Activated B cell treated with CpG ODN at 0.5 μM for 24 hours (primary cell): Measurements from ENCODE around the gene TBC1D17. TPM values are rescaled to one million over a fixed set of nuclear protein-coding genes. Genes with fewer than 3 reads are reported as not detected.

ENCODE experiments used
- ATAC-seq: fragments of 200-7000 bp; cut with Tn5 transposase; one replicate; pipeline ENCODE4 v1.10.0; 2021; ENCODE audit warnings: low read depth, mild to moderate bottlenecking, moderate library complexity
- CTCF ChIA-PET: fragments of 350-600 bp; sonication (Branson Sonifier 250); formaldehyde crosslinking; loops from one replicate; lab custom pipeline; 2021; ENCODE audit warnings: antibody characterized with exemption; lab: Charles Lee
- POLR2A ChIA-PET: fragments of 350-600 bp; sonication (Branson Sonifier 250); formaldehyde crosslinking; loops from one replicate; lab custom pipeline; 2021; ENCODE audit warnings: antibody characterized with exemption; lab: Charles Lee
- DNase-seq: peaks from one replicate; pipeline ENCODE4 v3.0.0; 2022
- H3K27ac Mint-ChIP-seq: one replicate; pipeline ENCODE4 v1.8.0; 2020; ENCODE audit warnings: mixed read lengths
- H3K27me3 Mint-ChIP-seq: one replicate; pipeline ENCODE4 v1.8.0; 2021; ENCODE audit warnings: mixed read lengths
- H3K36me3 Mint-ChIP-seq: one replicate; pipeline ENCODE4 v1.8.0; 2021; ENCODE audit warnings: low read depth, mixed read lengths
- H3K4me1 Mint-ChIP-seq: one replicate; pipeline ENCODE4 v1.8.0; 2021; ENCODE audit warnings: mixed read lengths
- H3K4me3 Mint-ChIP-seq: one replicate; pipeline ENCODE4 v1.8.0; 2020; ENCODE audit warnings: mild to moderate bottlenecking, mixed read lengths
- H3K9me3 Mint-ChIP-seq: one replicate; pipeline ENCODE4 v1.8.0; 2020; ENCODE audit warnings: mixed read lengths
- intact Hi-C: fragments of 100-400 bp; cut with micrococcal nuclease; formaldehyde crosslinking; loops from one replicate; pipeline ENCODE4 v1.15.1; 2024
- total RNA-seq: library from RNA; stranded (reverse); gene quantifications from 2 replicates; pipeline ENCODE4 v1.2.3, GENCODE V29; 2022
- TF ChIP-seq, protein P1 (sequence below): fragments of 200-600 bp; IDR thresholded peaks from one replicate; pipeline ENCODE4 v1.8.0; 2022; ENCODE audit warnings: antibody characterized with exemption, mild to moderate bottlenecking

Gene TBC1D17
- total RNA-seq, 1 donor from 2014 or later = 57.0 TPM

DNA sequence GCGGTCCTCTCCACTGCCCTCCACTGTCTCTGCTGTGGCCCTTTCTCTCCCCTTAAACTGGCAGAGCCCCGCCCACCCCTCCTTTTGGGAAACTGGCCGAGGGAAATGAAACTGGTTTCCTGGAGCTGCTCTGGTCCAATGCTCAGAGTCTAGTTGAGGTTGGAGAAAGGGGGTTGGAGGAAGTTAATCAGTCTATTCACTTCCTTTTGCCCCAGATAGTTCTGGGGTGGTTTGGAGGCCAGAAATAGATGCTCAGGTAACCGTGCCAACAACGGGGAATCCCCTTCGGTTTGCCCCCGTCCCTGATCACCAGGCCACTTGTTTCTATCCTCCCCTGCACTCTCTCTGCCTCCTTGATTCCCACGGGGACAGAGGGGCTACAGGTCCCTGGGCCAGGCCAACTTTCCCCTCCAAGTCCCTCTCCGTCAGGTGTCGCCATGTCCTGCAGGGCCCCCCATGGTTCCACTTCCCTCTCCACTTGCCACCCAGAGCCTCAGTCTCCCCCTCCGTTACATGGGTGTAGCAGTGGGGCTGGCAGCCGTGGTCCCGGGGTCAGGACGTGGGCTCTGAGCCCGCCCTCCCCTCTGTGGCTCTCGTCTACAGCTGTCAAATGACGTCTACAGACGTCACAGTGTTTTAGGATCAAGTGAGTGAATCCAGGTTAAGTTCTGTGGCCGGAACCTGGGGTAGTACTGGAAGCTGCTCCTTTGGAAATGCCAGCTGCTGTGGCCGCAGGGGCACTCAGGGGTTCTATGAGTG, 19.5 kb downstream of the TBC1D17 start, which contains the start of gene IL4I1:
Gene IL4I1, minus strand, starts transcription at position 25 of the 759 bp plus-strand sequence. CDS start 727 bp downstream, outside the sequence.
- H3K9me3 Mint-ChIP-seq = no peaks in the 10 kb centered on the region
- H3K4me3 Mint-ChIP-seq = peak within 1 kb of the TSS; percentile 87
- H3K36me3 Mint-ChIP-seq = peaks cover 8% of the 10 kb centered on the region
- no peaks in the 10 kb centered on the region for H3K27me3 Mint-ChIP-seq
- ATAC-seq = peak; percentile 72
- peak within 1 kb of the TSS; percentile 99 for H3K27ac Mint-ChIP-seq
- DNase-seq = peak; percentile 76
- peaks cover 67% of the 10 kb centered on the region for H3K4me1 Mint-ChIP-seq
- intact Hi-C loops = loop anchor here (1.0 to 10.0 kb wide), 5 partner anchors 14 to 562 kb away; partner anchors contain the start of genes AKT1S1, ATF5, CD37 and NUP62
- ChIA-PET CTCF (interaction anchor here (1.1 kb wide), 1 partner anchor 20 kb away, joined by 4 read pairs; no protein-coding TSS in a partner anchor), POLR2A (interaction anchor here (0.6 to 11.5 kb wide), 23 partner anchors 9 to 1533 kb away, joined by 3 to 317 read pairs (median 5); partner anchors contain the start of genes AKT1S1, ATF5, FUZ and MED25)
- TF ChIP-seq, protein P1, sequence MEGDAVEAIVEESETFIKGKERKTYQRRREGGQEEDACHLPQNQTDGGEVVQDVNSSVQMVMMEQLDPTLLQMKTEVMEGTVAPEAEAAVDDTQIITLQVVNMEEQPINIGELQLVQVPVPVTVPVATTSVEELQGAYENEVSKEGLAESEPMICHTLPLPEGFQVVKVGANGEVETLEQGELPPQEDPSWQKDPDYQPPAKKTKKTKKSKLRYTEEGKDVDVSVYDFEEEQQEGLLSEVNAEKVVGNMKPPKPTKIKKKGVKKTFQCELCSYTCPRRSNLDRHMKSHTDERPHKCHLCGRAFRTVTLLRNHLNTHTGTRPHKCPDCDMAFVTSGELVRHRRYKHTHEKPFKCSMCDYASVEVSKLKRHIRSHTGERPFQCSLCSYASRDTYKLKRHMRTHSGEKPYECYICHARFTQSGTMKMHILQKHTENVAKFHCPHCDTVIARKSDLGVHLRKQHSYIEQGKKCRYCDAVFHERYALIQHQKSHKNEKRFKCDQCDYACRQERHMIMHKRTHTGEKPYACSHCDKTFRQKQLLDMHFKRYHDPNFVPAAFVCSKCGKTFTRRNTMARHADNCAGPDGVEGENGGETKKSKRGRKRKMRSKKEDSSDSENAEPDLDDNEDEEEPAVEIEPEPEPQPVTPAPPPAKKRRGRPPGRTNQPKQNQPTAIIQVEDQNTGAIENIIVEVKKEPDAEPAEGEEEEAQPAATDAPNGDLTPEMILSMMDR = no peak

DNA sequence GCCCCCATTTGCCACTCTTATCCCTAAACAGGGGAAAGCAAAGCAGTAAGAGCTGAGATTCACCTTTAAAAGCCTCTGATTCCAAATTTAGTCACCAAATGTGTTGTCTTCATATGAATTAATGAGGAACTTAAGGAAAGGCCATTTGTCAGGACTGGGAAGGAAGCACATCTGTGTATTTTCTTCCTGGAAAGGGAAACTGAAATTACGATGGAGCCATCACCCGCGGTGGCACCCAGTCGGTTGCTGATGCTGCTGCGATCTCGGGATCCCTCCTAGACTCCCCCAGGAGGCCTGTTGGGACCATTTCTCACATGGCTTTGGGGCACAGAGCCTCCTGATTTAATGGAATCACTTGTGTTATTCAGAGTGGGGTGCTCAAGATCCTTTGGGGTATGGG, 26.6 kb downstream of the TBC1D17 start:
- CTCF ChIA-PET = interaction anchor here (4.6 kb wide), 1 partner anchor 13 kb away, joined by 16 read pairs; no protein-coding TSS in a partner anchor
- H3K4me1 Mint-ChIP-seq = peaks cover 55% of the 10 kb centered on the region
- DNase-seq (no peak), ATAC-seq (no peak)
- no peaks in the 10 kb centered on the region for H3K27me3 Mint-ChIP-seq
- H3K9me3 Mint-ChIP-seq = no peaks in the 10 kb centered on the region
- intact Hi-C loops = no loop called here
- H3K4me3 Mint-ChIP-seq = no peak overlapping the region
- peaks cover 26% of the 10 kb centered on the region for H3K36me3 Mint-ChIP-seq
- POLR2A ChIA-PET = interaction anchor here (1.1 to 1.7 kb wide), 2 partner anchors 16 to 25 kb away, joined by 4 to 9 read pairs; partner anchors contain the start of genes ATF5 and NUP62
- peak overlapping the region; percentile 18 for H3K27ac Mint-ChIP-seq
- TF ChIP-seq, protein P1 = no peak

DNA sequence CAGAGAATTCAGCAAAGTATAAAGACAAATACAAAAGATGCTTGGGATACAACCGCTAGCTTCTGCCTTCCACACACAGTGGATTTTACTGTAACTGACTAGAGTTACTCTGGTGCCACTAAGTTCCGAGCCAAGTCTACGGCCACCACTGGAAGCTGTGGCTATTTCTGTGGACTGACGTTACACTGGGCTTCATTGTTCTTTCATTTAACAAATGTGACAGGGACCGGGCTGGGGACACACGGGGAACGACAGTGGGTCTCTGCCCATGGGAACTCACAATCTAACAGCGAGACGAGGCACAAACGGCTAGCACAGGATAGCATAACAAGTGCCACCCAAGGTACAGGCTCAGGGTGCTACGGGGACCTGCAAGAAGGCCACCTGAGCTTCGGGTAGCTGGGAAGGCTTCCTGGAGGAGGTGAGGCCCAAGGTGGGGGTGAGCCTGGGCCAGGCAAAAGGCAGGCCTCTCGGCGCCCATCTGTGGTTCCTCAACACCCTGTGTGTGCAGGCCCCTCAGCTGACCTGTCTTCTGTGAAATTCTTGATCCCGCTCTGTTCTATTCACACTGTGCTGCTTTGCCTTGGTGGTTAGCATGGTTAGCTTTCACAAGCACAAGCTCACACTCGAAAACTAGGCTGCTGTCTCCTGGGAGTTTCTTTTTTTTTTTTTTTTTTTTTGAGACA, 29.5 kb downstream of the TBC1D17 start:
- intact Hi-C loops = no loop called here
- CTCF ChIA-PET = interaction anchor here (4.6 kb wide), 1 partner anchor 10 kb away, joined by 16 read pairs; no protein-coding TSS in a partner anchor
- peak overlapping the region; percentile 65 for H3K27ac Mint-ChIP-seq
- ATAC-seq = peak; percentile 18
- peaks cover 72% of the 10 kb centered on the region for H3K4me1 Mint-ChIP-seq
- TF ChIP-seq, protein P1 = no peak
- no peaks in the 10 kb centered on the region for H3K27me3 Mint-ChIP-seq
- no peaks in the 10 kb centered on the region for H3K9me3 Mint-ChIP-seq
- DNase-seq = no peak
- POLR2A ChIA-PET = interaction anchor here (0.6 to 14.0 kb wide), 13 partner anchors 10 to 1281 kb away, joined by 3 to 317 read pairs (median 7); partner anchors contain the start of genes AKT1S1, ATF5, IL4I1 and KCNC3
- peak overlapping the region; percentile 58 for H3K4me3 Mint-ChIP-seq
- H3K36me3 Mint-ChIP-seq = peaks cover 39% of the 10 kb centered on the region

DNA sequence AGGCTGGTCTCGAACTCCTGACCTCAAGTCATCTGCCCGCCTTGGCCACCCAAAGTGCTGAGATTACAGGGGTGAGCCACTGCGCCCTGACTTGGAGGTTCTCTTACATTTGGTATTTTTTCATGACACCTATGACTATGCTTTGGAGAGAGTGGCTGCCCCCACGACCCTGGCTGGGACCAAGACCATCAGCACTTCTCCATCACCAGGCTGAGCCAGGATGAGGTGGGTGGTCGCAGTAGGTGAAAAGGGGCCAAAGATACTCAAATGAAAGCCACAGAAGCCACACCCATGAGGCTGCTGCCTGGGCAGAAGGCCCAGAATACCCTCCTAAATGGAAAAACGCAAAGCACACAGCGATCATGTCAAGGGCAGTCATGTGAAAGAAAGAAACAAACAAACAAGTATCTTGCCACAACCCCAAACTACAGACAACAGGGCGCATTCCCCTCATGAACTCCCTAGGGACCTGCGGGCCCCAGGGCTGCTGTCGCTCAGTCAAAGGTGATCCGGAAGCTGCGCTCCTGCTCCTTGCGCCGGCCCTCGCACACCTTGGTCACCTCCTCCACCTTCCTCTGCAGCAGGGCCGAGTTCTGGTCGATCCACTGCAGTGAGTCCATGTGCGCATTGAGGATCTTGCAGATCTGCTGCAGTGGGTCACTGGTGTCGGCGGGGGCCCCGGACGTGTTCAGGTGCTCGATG, 30.4 kb downstream of the TBC1D17 start:
- Mint-ChIP-seq H3K4me3 (peak overlapping the region; percentile 42), H3K27ac (peak overlapping the region; percentile 59), H3K36me3 (peaks cover 45% of the 10 kb centered on the region), H3K27me3 (no peaks in the 10 kb centered on the region), H3K4me1 (peaks cover 81% of the 10 kb centered on the region), H3K9me3 (no peaks in the 10 kb centered on the region)
- TF ChIP-seq, protein P1 = no peak
- DNase-seq = no peak
- intact Hi-C loops = no loop called here
- ATAC-seq = peak; percentile 16
- CTCF ChIA-PET = interaction anchor here (4.6 kb wide), 1 partner anchor 9 kb away, joined by 16 read pairs; no protein-coding TSS in a partner anchor
- POLR2A ChIA-PET = interaction anchor here (0.5 to 14.0 kb wide), 11 partner anchors 9 to 1263 kb away, joined by 3 to 317 read pairs (median 15); partner anchors contain the start of genes AKT1S1, ATF5, IL4I1 and NUP62
